HCT116 (cell line): ENCODE results near the gene ZC3H12C. TPM values are rescaled to one million over a fixed set of nuclear protein-coding genes. Genes with fewer than 3 reads are reported as not detected.

ENCODE experiments used
- ATAC-seq: fragments of 200-7000 bp; cut with Tn5 transposase; 2 replicates; pipeline ENCODE4 v1.9.1; 2020; ENCODE audit warnings: mild to moderate bottlenecking, moderate library complexity
- BruUV-seq: library from RNA; stranded (reverse); fragments of 400-500 nt; replicated peaks from 2 replicates; lab custom pipeline; 2021; lab: Mats Ljungman, UMichigan
- CTCF ChIA-PET: fragments of 300-600 bp; sonication (Branson Sonifier 250); formaldehyde crosslinking; loops from one replicate; lab custom pipeline; 2021; ENCODE audit warnings: antibody characterized with exemption; lab: Charles Lee
- POLR2A ChIA-PET: fragments of 300-600, 350-600 bp; sonication (Branson Sonifier 250); formaldehyde crosslinking; loops from one replicate; lab custom pipeline; 2021; ENCODE audit warnings: antibody characterized with exemption; lab: Charles Lee
- RAD21 ChIA-PET, 2 experiments: fragments of 300-600 bp; sonication (Branson Sonifier 250); formaldehyde crosslinking; loops; one replicate each; lab custom pipeline; 2023; ENCODE audit warnings: low total read pairs in 2 of 2; ENCODE audit not compliant: uncharacterized antibody in 2 of 2, unreplicated experiment in 2 of 2, low non-redundant PET in 1 of 2; lab: Charles Lee
- DNase-seq: peaks from one replicate; pipeline ENCODE4 v3.0.0-alpha.2; 2010; ENCODE audit warnings: low read depth, low spot score
- H2AFZ ChIP-seq: fragments of 200-600 bp; shearing (Covaris generic), sonication (generic); 2 replicates; pipeline ENCODE4 v1.6.1; 2017; ENCODE audit warnings: low read depth, mixed run types, mixed read lengths, antibody characterized with exemption, low read length; ENCODE audit not compliant: poor library complexity, severe bottlenecking
- H3K27ac ChIP-seq: 2 replicates; pipeline ENCODE4 v1.5.1; 2012; ENCODE audit warnings: low read depth, low read length
- H3K27me3 ChIP-seq: fragments of 200-600 bp; sonication (generic); 2 replicates; pipeline ENCODE4 v1.6.1; 2016; ENCODE audit warnings: mixed run types, low read length, mixed read lengths; ENCODE audit not compliant: insufficient read depth
- H3K36me3 ChIP-seq, 2 experiments: fragments of 200-500 bp in 1 of 2; fragments of 200-600 bp in 1 of 2; sonication (Bioruptor generic) in 1 of 2; sonication (generic) in 1 of 2; 2 replicates each; pipeline versions ENCODE4 v1.5.1 to v1.6.1; 2014 to 2016; ENCODE audit warnings: low read length in 2 of 2, inconsistent platforms in 1 of 2, mixed read lengths in 1 of 2, mixed run types in 1 of 2; ENCODE audit not compliant: insufficient read depth in 2 of 2, control insufficient read depth in 1 of 2
- H3K4me1 ChIP-seq, 2 experiments: fragments of 200-600 bp in 1 of 2; sonication (generic) in 1 of 2; 2 replicates each; pipeline versions ENCODE4 v1.5.1 to v1.6.1; 2012 to 2017; ENCODE audit warnings: low read length in 2 of 2, inconsistent platforms in 1 of 2, mild to moderate bottlenecking in 1 of 2, mixed read lengths in 1 of 2, mixed run types in 1 of 2, moderate library complexity in 1 of 2; ENCODE audit not compliant: insufficient read depth in 2 of 2, control insufficient read depth in 1 of 2
- H3K4me2 ChIP-seq: fragments of 200-600 bp; sonication (generic); 2 replicates; pipeline ENCODE4 v1.6.1; 2017; ENCODE audit warnings: mixed run types, low read length, mixed read lengths
- H3K4me3 ChIP-seq, 2 experiments: fragments of 200-600 bp in 1 of 2; sonication (generic) in 1 of 2; replicated peaks in 1 of 2; 2 replicates each; pipeline ENCODE4 v1.5.1; 2011 to 2016; ENCODE audit warnings: low read length in 2 of 2, control low read depth in 1 of 2, low read depth in 1 of 2, mild to moderate bottlenecking in 1 of 2, mixed read lengths in 1 of 2, mixed run types in 1 of 2
- H3K79me2 ChIP-seq: fragments of 200-600 bp; sonication (generic); 2 replicates; pipeline ENCODE4 v1.6.1; 2017; ENCODE audit warnings: mild to moderate bottlenecking, mixed run types, low read length, moderate library complexity, mixed read lengths; ENCODE audit not compliant: insufficient read depth
- H3K9ac ChIP-seq: fragments of 200-600 bp; sonication (generic); 2 replicates; pipeline ENCODE4 v1.6.1; 2016; ENCODE audit warnings: low read length, mixed read lengths
- H3K9me2 ChIP-seq: fragments of 200-600 bp; sonication (generic), shearing (Covaris generic); 2 replicates; pipeline ENCODE4 v1.6.1; 2017; ENCODE audit warnings: mixed run types, mild to moderate bottlenecking, moderate library complexity; ENCODE audit not compliant: insufficient read depth
- H3K9me3 ChIP-seq, 2 experiments: fragments of 200-500 bp in 1 of 2; fragments of 200-600 bp in 1 of 2; sonication (Bioruptor generic) in 1 of 2; sonication (generic) in 1 of 2; 2 replicates each; pipeline ENCODE4 v1.6.1; 2014 to 2017; ENCODE audit warnings: low read length in 2 of 2, mixed read lengths in 2 of 2, inconsistent platforms in 1 of 2, low read depth in 1 of 2, mild to moderate bottlenecking in 1 of 2, mixed run types in 1 of 2, moderate library complexity in 1 of 2; ENCODE audit not compliant: control insufficient read depth in 1 of 2, insufficient read depth in 1 of 2
- H4K20me1 ChIP-seq: fragments of 200-600 bp; sonication (generic), shearing (Covaris generic); 2 replicates; pipeline ENCODE4 v1.6.1; 2017; ENCODE audit warnings: mixed run types, mild to moderate bottlenecking, moderate library complexity; ENCODE audit not compliant: insufficient read depth
- ATF3 ChIP-seq: IDR thresholded peaks from 2 replicates; pipeline ENCODE4 v1.6.1; 2012
- CBX3 ChIP-seq: IDR thresholded peaks from 2 replicates; pipeline ENCODE4 v1.6.1; 2012; ENCODE audit warnings: low read depth
- CEBPB ChIP-seq: IDR thresholded peaks from 2 replicates; pipeline ENCODE4 v1.6.1; 2012; ENCODE audit warnings: low read depth
- EGR1 ChIP-seq: IDR thresholded peaks from 2 replicates; pipeline ENCODE4 v1.6.1; 2012; ENCODE audit warnings: low read depth
- ELF1 ChIP-seq: IDR thresholded peaks from 2 replicates; pipeline ENCODE4 v1.6.1; 2012; ENCODE audit warnings: low read depth, borderline replicate concordance
- EZH2phosphoT487 ChIP-seq: fragments of 200-600 bp; IDR thresholded peaks from 2 replicates; pipeline ENCODE4 v1.6.1; 2018; ENCODE audit warnings: antibody characterized with exemption, borderline replicate concordance
- FOSL1 ChIP-seq: IDR thresholded peaks from 2 replicates; pipeline ENCODE4 v1.6.1; 2012; ENCODE audit warnings: low read depth
- POLR2A ChIP-seq: IDR thresholded peaks from 2 replicates; pipeline ENCODE4 v1.7.0; 2011; ENCODE audit warnings: borderline replicate concordance; ENCODE audit not compliant: insufficient read depth, insufficient read length; ENCODE audit errors: extremely low read depth
- POLR2AphosphoS5 ChIP-seq: IDR thresholded peaks from 2 replicates; pipeline ENCODE4 v1.6.1; 2011; ENCODE audit warnings: mild to moderate bottlenecking, low read depth, low read length, moderate library complexity
- REST ChIP-seq: IDR thresholded peaks from 2 replicates; pipeline ENCODE4 v1.6.1; 2012; ENCODE audit warnings: low read depth
- SIN3A ChIP-seq: IDR thresholded peaks from 2 replicates; pipeline ENCODE4 v1.6.1; 2012; ENCODE audit warnings: low read depth
- SP1 ChIP-seq: IDR thresholded peaks from 2 replicates; pipeline ENCODE4 v1.6.1; 2012; ENCODE audit warnings: low read depth
- SRF ChIP-seq: IDR thresholded peaks from 2 replicates; pipeline ENCODE4 v1.6.1; 2012; ENCODE audit warnings: low read depth
- YY1 ChIP-seq: IDR thresholded peaks from 2 replicates; pipeline ENCODE4 v1.6.1; 2011; ENCODE audit warnings: low read length, low read depth, moderate library complexity, mild to moderate bottlenecking; ENCODE audit not compliant: insufficient replicate concordance; ENCODE audit errors: extremely low read depth
- ZBTB33 ChIP-seq: IDR thresholded peaks from 2 replicates; pipeline ENCODE4 v1.6.1; 2011; ENCODE audit warnings: mild to moderate bottlenecking, low read length, moderate library complexity; ENCODE audit not compliant: insufficient replicate concordance; ENCODE audit errors: extremely low read depth
- ZFX ChIP-seq: fragments of 450-650 bp; IDR thresholded peaks from 2 replicates; pipeline ENCODE4 v1.6.1; 2017
- intact Hi-C: fragments of 100-400 bp; cut with micrococcal nuclease; formaldehyde crosslinking; loops from 2 replicates; pipeline ENCODE4 v1.10.0; 2022
- total RNA-seq: library from RNA; stranded (reverse); gene quantifications from one replicate; pipeline ENCODE4 v1.2.1, GENCODE V29; 2021; ENCODE audit not compliant: unreplicated experiment

The ZC3H12C gene
- total RNA-seq, 1 experiment from 2014 or later = 10.2 TPM

GRCh38 chr11:110152199-110152598 is 59.0 kb downstream of the ZC3H12C start:
- no peaks in the 10 kb centered on the region for H3K9me3 ChIP-seq
- ChIA-PET CTCF (no interaction called here), POLR2A (no interaction called here), RAD21 (no interaction called here)
- H3K4me1 ChIP-seq = peaks cover 19 to 24% of the 10 kb centered on the region in 2 experiments
- no TSS peak for BruUV-seq
- H2AFZ ChIP-seq = no peak overlapping the region
- peaks cover 17% of the 10 kb centered on the region for H3K79me2 ChIP-seq
- ATAC-seq = no peak
- no peaks in the 10 kb centered on the region for H4K20me1 ChIP-seq
- TF ChIP-seq POLR2AphosphoS5 (no peak), ATF3 (no peak), SRF (no peak), CEBPB (no peak), ZBTB33 (no peak), SIN3A (no peak), EZH2phosphoT487 (no peak), CBX3 (no peak), REST (no peak), FOSL1 (no peak), YY1 (no peak), EGR1 (no peak), ELF1 (no peak), ZFX (no peak), SP1 (no peak), POLR2A (no peak)
- H3K9ac ChIP-seq = no peak overlapping the region
- intact Hi-C loops = no loop called here
- 0 out of 4 replicates have a peak, but pooled peaks cover 0 to 3% of the 10 kb centered on the region in 2 experiments for H3K36me3 ChIP-seq
- no peak overlapping the region for H3K27ac ChIP-seq
- H3K4me2 ChIP-seq = no peak overlapping the region
- no peaks in the 10 kb centered on the region for H3K27me3 ChIP-seq
- no peak for DNase-seq
- H3K9me2 ChIP-seq = no peaks in the 10 kb centered on the region
- H3K4me3 ChIP-seq = no peak overlapping the region
